Limb (tissue), 2 donors: ENCODE data around the gene EHMT2.
"Not testable (repeated sequence)": the region's sequence is repeated elsewhere in the genome, so short reads cannot be mapped to it uniquely, and the experiment has no call there.

ENCODE experiments used
- DNase-seq, 2 donors: peaks; one replicate each; pipeline ENCODE4 v3.0.0-alpha.2; 2016; ENCODE audit errors: extremely low spot score in 2 of 2

The EHMT2 gene

DNA sequence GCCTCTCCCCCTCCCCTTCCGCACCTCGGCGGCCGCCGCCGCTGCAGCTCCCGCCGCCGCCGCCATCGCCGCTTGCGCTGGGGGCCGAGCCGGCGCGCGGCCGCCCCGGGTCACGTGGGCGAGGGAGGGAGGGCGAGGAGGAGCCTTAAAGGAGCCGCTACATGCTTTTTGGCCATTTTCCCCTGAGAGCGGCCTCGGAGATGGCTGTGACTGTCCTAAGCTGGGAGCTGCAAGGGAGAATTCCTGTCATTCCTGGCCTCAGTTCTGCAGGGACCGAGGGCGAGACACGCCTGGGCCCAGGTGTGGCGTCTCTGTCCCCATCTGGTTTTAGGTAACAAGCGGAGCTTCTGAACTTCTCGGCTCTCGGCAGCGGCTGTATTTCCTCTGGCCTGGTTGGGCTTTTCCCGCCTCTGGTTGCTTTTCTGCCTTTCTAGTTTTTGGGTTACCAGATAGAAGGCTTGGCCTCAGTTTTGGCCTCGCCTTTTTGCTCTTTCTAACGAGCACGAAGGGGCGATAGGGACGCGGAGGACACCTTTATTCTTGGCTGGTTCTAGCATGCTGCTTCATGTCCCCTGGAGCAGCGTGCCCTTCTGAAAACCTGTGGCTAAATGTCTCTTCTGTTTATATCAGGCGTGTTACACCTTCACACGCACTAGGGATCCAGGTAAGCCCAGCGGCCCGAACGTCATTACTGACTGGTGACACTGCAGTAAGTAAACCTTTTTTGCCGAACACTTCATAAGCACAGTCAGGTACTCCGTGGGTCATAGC is at the start of gene EHMT2:
TSS of gene EHMT2 (minus strand) at position 87 of the 771 bp plus-strand sequence. CDS start at position 66, 21 bp downstream.
- DNase-seq: peak; percentile 89 to 92

DNA sequence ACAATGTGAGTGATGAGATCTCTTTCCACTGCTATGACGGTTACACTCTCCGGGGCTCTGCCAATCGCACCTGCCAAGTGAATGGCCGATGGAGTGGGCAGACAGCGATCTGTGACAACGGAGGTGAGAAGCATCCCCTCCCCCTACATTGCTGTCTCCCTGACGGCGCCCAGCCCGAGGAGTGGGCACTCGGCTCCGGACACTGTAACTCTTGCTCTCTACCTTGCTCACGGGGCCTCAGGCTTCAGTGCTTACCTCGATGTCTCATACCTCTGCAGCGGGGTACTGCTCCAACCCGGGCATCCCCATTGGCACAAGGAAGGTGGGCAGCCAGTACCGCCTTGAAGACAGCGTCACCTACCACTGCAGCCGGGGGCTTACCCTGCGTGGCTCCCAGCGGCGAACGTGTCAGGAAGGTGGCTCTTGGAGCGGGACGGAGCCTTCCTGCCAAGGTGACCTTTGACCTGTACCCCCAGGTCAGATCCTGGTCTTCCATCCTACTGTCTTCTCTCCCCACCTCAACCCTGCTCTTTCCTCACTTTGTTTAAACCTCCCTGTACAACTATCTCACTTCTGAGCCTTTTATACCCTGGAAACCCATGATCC is 49.7 kb upstream of the EHMT2 start:
- no peak for DNase-seq

DNA sequence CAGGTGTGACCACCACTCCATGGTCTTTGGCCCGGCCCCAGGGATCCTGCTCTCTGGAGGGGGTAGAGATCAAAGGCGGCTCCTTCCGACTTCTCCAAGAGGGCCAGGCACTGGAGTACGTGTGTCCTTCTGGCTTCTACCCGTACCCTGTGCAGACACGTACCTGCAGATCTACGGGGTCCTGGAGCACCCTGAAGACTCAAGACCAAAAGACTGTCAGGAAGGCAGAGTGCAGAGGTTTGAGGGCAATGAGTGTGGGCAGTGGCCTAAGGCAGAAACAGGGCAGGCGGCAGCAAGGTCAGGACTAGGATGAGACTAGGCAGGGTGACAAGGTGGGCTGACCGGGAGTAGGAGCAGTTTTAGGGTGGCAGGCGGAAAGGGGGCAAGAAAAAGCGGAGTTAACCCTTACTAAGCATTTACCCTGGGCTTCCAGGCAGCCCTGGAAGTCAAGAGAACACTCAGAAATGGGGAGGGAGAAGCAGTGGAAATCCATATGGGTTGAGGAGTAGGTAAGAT is 48.9 kb upstream of the EHMT2 start:
- DNase-seq: no peak

DNA sequence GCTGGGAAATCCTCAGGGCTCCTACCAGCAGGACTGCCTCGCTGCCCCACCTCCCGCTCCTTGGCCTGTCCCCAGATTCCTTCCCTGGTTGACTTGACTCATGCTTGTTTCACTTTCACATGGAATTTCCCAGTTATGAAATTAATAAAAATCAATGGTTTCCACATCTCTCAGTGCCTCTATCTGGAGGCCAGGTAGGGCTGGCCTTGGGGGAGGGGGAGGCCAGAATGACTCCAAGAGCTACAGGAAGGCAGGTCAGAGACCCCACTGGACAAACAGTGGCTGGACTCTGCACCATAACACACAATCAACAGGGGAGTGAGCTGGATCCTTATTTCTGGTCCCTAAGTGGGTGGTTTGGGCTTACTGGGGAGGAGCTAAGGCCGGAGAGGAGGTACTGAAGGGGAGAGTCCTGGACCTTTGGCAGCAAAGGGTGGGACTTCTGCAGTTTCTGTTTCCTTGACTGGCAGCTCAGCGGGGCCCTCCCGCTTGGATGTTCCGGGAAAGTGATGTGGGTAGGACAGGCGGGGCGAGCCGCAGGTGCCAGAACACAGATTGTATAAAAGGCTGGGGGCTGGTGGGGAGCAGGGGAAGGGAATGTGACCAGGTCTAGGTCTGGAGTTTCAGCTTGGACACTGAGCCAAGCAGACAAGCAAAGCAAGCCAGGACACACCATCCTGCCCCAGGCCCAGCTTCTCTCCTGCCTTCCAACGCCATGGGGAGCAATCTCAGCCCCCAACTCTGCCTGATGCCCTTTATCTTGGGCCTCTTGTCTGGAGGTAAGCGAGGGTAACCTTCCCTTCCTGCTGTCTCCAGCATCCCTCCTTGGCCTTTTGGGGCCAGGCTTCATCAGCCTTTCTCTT is 48.2 kb upstream of the EHMT2 start, which contains the start of gene CFB:
TSS of gene CFB (plus strand) at position 589 of the 863 bp plus-strand sequence. CDS start at position 716, 127 bp downstream.
- peak in 1 of 2 donors; percentile 53 for DNase-seq

DNA sequence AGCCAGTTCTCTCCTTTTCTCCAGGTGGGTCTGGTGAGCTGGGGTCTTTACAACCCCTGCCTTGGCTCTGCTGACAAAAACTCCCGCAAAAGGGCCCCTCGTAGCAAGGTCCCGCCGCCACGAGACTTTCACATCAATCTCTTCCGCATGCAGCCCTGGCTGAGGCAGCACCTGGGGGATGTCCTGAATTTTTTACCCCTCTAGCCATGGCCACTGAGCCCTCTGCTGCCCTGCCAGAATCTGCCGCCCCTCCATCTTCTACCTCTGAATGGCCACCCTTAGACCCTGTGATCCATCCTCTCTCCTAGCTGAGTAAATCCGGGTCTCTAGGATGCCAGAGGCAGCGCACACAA is 47.6 kb upstream of the EHMT2 start:
- DNase-seq: no peak

DNA sequence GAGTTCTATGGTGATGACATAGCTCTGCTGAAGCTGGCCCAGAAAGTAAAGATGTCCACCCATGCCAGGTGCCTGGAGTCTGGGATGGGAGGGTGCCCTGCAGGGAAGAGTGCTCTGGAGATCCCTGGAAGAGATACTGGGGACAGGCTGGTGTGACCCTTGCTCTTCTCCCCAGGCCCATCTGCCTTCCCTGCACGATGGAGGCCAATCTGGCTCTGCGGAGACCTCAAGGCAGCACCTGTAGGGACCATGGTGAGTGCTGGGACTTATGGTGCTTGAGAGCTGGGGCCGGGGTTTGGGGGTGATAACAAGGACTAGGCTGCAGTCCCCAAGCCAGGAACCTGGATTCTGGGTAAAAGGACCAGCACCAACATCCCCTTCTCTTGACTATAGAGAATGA is 46.2 kb upstream of the EHMT2 start:
- no peak for DNase-seq

DNA sequence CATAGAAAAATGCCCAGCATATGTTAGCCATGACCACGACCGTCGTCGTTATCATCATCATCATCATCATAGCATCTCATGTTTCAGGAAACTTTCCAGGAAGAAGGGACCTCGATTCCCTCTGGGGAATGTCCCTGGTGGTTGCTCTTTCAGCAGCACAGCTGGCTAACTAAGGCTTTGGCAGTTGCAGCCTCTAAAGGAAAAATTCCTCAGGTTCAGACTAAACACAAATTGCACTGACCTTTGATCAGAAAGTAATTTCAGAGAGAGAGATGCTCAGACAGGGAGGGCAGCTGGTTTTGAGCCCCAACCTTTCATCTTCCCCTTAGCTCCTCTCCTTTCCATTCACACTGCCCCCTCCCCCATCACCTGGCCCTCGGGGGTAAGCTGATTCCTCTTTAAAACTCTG is 42.8 kb upstream of the EHMT2 start:
- no peak for DNase-seq

DNA sequence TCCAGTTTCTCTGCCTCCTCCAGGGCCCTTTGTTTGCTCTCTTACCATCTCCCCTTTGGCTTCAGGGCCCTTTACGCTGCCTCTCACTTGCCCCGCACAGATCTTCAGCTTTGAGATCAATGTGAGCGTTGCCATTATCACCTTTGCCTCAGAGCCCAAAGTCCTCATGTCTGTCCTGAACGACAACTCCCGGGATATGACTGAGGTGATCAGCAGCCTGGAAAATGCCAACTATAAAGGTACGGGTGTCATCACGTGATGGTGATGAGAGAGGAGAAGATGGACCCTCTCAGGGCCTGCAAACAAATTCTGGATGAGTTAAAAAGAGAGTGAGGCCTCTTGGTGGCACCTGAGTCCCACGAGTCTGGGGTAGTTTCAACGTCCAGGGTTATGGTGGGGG is 38.3 kb upstream of the EHMT2 start:
- DNase-seq: no peak

DNA sequence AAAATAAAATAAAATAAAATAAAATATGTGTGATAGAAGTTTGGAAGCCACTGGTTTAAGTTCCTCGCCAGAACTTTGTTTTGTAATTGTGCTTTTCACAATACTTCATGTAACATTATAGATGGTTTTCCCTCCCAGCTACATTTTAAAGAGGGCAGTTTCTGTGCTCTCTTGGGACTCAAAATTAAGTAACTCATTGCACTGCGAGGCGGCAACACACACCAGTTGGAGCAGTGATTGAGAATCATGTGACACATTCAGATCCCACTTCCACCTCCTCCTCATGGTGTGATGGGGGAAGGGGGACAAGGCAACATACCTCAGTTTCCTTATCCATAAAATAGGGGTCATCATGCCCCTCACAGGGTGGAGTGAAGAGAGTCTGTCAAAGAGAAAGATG is 37.5 kb upstream of the EHMT2 start:
- DNase-seq: no peak

DNA sequence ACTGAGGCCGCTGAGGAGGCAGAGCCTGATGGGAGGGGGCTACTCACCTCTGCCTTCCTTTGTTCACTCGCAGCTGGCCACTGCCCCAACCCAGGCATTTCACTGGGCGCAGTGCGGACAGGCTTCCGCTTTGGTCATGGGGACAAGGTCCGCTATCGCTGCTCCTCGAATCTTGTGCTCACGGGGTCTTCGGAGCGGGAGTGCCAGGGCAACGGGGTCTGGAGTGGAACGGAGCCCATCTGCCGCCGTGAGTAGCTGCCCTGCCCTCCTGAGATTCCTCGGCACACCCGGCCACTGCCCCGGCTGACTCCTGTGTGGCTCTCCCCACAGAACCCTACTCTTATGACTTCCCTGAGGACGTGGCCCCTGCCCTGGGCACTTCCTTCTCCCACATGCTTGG is 36.0 kb upstream of the EHMT2 start:
- DNase-seq: no peak

DNA sequence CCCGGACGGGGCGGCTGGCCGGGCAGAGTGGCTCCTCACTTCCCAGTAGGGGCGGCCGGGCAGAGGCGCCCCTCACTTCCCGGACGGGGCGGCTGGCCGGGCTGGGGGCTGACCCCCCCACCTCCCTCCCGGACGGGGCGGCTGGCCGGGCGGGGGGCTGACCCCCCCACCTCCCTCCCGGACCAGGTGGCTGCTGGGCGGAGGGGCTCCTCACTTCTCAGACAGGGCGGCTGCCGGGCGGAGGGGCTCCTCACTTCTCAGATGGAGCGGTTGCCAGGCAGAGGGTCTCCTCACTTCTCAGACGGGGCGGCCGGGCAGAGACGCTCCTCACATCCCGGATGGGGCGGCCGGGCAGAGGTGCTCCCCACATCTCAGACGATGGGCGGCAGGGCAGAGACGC is 34.6 kb upstream of the EHMT2 start:
- DNase-seq: not testable (repeated sequence)

DNA sequence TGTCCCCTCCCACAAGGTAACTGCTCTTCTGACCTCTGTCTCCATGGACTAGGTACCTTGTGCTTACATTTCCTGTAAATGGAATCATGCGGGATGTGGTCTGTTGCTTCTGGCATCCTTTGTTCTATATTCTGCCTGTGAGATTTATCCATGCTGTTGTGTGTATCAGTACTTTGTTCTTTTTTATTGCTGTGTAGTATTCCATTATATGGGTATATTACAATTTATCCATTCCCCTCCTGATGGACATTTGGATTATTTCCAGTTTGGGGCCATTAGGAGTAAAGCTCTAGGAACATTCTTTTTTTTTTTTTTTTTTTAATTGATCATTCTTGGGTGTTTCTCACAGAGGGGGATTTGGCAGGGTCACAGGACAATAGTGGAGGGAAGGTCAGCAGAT is 33.5 kb upstream of the EHMT2 start:
- no peak for DNase-seq

DNA sequence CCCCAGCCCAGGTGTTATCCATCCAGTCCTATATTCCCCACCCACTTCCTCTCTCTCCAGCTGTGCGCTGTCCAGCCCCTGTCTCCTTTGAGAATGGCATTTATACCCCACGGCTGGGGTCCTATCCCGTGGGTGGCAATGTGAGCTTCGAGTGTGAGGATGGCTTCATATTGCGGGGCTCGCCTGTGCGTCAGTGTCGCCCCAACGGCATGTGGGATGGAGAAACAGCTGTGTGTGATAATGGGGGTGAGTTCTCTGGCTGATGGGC is 31.1 kb upstream of the EHMT2 start:
- no peak for DNase-seq

DNA sequence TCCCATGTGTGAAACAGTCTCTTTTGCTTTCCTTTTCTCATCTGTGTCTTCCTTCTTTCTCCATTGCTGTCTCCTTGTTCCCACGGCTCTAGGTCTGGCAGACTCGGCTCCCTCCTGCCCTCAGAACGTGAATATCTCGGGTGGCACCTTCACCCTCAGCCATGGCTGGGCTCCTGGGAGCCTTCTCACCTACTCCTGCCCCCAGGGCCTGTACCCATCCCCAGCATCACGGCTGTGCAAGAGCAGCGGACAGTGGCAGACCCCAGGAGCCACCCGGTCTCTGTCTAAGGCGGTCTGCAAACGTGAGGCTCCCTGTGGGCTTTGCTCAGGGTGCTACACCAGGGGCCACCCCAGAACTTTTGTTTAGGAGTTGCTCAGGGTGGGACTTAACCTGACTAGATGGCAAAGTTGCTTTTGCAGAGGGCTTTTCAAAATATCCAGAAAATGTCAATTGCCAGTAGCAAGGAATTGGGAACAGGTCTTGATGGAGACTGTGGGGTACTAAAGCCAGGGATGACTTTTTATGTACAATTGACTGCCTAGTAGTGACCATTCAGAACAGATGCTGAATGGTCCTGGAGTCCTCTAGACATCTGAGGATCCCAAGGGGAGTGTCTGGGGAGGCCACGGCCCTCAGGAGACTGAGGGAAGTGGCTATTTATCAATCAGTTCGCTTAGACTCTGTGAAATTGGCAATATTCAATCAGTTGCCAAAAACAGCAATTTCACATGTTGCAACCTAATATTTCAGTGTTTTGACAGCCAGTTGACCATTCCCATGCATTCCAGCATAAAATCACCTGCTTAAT is 30.6 kb upstream of the EHMT2 start:
- DNase-seq: no peak

DNA sequence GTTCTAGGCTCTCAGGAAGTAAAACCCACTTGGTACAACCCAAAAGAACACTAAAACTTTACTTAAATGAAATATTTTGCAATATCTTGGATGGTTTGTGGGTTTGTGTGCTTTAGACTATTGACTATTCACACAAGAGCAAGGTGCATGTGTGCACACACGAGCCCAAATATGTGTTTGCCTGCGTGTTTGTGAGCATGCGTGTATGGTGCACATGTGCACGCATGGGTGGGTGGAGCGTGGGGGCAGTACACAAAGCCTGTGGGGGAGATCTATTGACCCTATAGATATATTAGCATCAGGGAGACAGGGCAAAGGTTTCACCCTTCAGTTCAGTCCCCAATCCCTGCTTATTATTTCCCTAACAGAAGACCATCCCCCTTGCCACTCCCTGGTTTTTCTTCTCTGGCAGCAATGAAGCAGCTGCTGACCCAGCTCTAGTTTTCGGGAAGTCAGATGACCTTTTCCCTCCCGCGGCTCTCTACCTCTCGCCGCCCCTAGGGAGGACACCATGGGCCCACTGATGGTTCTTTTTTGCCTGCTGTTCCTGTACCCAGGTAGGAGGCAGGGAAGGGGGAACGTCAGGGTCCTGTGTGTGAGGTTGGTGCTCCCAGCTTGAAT is 29.9 kb upstream of the EHMT2 start, which contains the start of gene C2:
TSS of gene C2 (plus strand) at position 476 of the 621 bp plus-strand sequence. CDS start at position 512, 36 bp downstream.
- no peak for DNase-seq

DNA sequence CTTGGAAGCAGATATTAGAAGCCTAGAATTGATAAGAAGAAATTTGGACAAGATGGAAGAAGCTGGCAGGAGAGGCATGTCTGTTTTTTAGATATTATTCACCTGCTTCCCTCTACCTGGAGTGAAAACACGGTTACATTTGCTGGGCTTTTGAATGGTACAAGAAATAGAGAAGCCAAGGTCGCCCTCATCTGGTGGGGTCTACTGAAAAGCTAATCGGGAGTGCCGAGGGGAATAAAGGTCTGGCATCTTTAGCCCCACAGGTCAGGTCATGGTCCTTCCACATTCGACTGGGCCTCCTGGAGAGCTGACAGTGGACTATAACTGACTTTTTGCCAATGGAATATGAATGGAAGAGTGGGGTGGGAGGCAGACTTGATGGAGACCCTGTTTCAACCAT is 25.4 kb upstream of the EHMT2 start:
- DNase-seq: no peak

DNA sequence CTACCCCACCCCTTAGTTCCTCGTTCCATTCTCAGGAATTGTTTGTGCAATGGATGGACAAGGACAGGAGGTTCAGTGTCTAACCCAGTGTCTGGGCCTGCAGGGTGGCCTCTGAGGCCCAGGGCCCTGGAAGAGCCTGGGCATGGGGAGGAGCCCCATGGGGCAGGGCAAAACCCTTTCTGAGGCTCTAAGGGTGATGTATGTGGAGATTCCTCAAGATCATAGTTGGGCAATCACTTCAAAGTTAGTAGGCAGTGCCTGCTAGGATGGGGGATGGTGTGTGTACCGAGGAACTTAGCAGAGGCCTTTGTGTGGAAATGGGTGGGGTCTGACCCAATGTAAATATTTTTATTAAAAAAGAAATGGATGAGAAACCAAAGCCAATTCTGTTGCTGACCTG is 23.3 kb upstream of the EHMT2 start:
- no peak for DNase-seq

DNA sequence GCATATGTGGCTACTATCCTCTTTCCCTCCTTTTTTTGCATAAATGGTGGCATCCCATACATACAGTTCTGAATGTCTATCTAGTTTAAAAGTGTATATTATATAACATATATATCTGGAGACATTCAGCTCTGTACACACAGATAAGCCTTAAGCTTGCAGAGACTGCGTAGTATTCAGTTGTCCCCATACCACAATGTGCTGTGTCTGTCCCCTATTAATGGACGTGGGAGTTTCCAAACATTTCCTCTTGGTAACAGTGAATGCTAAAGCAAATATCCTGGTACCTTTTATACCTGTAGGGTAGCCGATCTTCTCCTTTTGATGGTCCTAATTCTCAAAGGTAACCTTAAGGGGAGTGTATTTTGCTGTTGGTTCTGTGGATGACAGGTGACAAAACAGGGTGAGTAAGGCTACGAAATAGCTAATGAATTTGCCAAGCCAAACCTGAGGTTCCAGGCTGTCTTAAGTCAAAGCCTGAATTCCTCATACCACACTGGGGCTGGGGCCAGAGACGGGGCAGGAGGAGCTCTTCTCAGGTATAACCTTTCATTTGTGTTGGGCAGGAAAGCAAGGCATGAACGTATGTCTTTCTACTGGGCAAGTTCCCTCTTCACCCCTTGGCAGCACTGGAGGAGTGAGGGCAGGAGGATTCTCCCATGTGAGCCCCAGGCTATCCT is 22.3 kb upstream of the EHMT2 start:
- DNase-seq: no peak

DNA sequence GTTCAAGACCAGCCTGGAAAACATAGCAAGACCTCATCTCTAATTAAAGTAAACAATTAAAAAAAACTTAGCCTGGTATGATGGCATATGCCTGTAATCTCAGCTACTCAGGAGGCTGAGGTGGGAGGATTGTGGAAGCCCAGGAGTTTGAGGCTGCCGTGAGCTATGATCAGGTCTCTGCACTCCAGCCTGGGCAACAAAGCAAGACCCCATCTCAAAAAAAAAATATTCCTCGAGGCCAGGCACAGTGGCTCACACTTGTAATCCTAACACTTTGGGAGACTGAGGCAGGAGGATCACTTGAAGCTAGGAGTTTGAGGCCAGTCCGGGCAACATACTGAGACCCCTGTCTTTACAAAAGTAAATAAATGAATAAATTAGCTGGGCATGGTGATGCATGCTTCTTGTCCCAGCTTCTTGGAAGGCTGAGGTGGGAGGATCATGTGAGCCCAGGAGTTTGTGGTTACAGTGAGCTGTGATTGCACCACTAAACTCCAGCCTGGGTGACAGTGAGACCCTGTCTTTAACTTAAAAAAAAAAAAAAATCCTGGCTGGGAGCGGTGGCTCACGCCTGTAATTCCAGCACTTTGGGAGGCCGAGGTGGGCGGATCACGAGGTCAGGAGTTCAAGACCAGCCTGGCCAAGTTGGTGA is 20.7 kb upstream of the EHMT2 start:
- DNase-seq: no peak

DNA sequence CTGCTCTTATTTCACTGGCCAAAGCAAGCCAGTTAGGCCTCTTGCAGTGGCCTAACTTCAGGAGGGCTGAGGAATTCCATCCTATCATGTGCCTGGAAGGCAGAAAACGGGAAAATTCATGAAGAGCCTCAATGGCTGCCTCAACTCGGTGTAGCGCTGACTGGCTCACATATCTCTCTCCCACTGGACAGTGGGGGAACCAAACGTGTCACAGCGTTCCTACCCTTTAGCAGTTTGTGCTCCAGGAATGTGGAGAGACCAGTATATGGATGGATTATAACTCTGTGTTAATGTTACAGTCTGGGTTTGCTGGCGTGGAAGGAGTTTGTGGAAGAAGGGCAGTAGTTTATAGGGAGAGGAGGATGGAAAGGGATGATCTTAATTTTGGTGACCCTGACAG is 18.3 kb upstream of the EHMT2 start:
- no peak for DNase-seq
